Aorta (tissue), 5 donors: ENCODE data around the gene CCDC40. TPM values are rescaled to one million over a fixed set of nuclear protein-coding genes. Genes with fewer than 3 reads are reported as not detected.

ENCODE experiments used
- ATAC-seq: fragments of 200-7000 bp; cut with Tn5 transposase; one replicate; pipeline ENCODE4 v1.9.1; 2022; ENCODE audit warnings: moderate library complexity; ENCODE audit not compliant: low FRiP score
- DNase-seq, 2 donors: peaks; one replicate each; pipeline ENCODE4 v3.0.0-alpha.2; 2020
- H3K27ac ChIP-seq, 2 donors: one replicate each; pipeline ENCODE4 v1.5.1; 2013; ENCODE audit warnings: low read length in 2 of 2, mild to moderate bottlenecking in 2 of 2, moderate library complexity in 2 of 2, control low read depth in 1 of 2, inconsistent platforms in 1 of 2, low read depth in 1 of 2
- H3K27me3 ChIP-seq, 2 donors: one replicate each; pipeline ENCODE4 v1.6.1; 2013; ENCODE audit warnings: control low read depth in 1 of 2, low read length in 1 of 2, mild to moderate bottlenecking in 1 of 2, moderate library complexity in 1 of 2; ENCODE audit not compliant: insufficient read depth in 2 of 2, control insufficient read depth in 1 of 2
- H3K36me3 ChIP-seq, 2 donors: one replicate each; pipeline ENCODE4 v1.6.1; 2013; ENCODE audit warnings: control low read depth in 1 of 2, low read length in 1 of 2, mild to moderate bottlenecking in 1 of 2; ENCODE audit not compliant: insufficient read depth in 2 of 2, control insufficient read depth in 1 of 2
- H3K4me1 ChIP-seq, 2 donors: one replicate each; pipeline ENCODE4 v1.6.1; 2013; ENCODE audit warnings: low read length in 2 of 2, control low read depth in 1 of 2, mild to moderate bottlenecking in 1 of 2, moderate library complexity in 1 of 2; ENCODE audit not compliant: insufficient read depth in 2 of 2, control insufficient read depth in 1 of 2
- H3K4me3 ChIP-seq, 2 donors: one replicate each; pipeline ENCODE4 v1.5.1; 2013; ENCODE audit warnings: low read length in 2 of 2, control low read depth in 1 of 2, mild to moderate bottlenecking in 1 of 2
- H3K9me3 ChIP-seq: one replicate; pipeline ENCODE4 v1.6.1; 2013; ENCODE audit warnings: mild to moderate bottlenecking, low read length; ENCODE audit not compliant: control insufficient read depth
- WGBS, 2 donors: extraction: QIAGEN DNeasy Blood & Tissue Kit; methylation state at CpG; one replicate each; pipeline ENCODE4 v1.1.7; 2013; 5-methylcytosine and 5-hydroxymethylcytosine counted together
- intact Hi-C, 2 donors: fragments of 100-400 bp; cut with DNase I; formaldehyde crosslinking; loops; one replicate each; pipeline versions ENCODE4 v1.14.2 to v1.15.0; 2022
- polyA plus RNA-seq, 2 donors: library from polyadenylated mRNA; stranded (reverse); fragments of 200-250 nt; gene quantifications; one replicate each; pipeline ENCODE4 v1.2.3, GENCODE V29; 2013
- total RNA-seq, 2 donors: library from RNA; stranded (reverse); fragmentation: NEBNext Ultra II Directional; extraction: Animal tissue kit (Norgen Biotek cat#: 25700); gene quantifications; one replicate each; pipeline ENCODE4 v1.2.1, GENCODE V29; 2021
- donor health status: healthy with polysubstance abuse.
- donor health status: Bipolar disorder and iron deficiency.
- donor health status: DM: no; HTN: no; CAD: no.
- donor health status: DM: no; HTN: no; CAD: no.
- donor health status: DM: yes; HTN: yes; CAD: no.

Gene CCDC40
- total and polyA plus RNA-seq, 4 donors = 2.6 to 11.3 (median 5.1) TPM

DNA sequence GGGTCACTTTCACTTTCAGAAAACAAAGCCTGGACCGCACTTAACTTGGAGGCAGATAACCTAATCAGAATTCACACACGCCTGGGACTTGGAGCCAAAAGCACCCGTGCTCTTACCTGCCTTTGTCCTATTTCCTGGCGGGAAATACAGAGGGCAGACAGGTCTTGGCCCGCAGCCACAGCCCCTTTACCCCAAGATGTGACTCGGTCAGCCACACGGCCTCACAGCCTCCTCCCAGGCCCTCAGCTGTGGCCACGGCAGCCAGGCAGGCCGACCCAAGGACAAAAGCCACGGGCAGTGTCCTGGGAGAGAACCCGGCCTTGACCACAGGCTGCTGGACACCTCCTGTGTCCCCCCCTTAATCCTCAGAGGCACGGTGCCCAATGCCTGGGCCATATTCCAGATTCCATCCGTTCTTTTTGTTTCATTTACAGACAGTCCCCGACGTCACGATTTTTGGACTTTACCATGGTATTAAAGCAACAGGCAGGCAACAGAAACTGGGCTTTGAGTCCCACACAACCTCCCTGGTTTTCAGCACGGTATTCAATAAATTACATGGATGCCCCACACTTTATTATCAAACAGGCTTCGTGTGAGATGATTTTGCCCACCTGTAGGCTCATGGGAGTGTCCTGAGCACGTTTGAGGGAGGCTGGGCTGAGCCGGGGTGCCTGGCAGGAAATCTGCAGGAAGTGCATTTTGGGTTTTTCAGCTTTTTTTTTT lies 34.8 kb downstream of the CCDC40 start:
- intact Hi-C loops = loop anchor here in 1 of 2 donors (2.0 kb wide), 1 partner anchor 34 kb away; the partner anchor contains the start of gene CCDC40
- ATAC-seq = peak; percentile 79

GRCh38 chr17:80072410-80072809 lies 36.0 kb downstream of the CCDC40 start:
- no peaks in the 10 kb centered on the region for H3K4me1 ChIP-seq
- no peaks in the 10 kb centered on the region for H3K36me3 ChIP-seq
- no peak for DNase-seq
- no peak overlapping the region for H3K4me3 ChIP-seq
- no peaks in the 10 kb centered on the region for H3K27me3 ChIP-seq
- H3K27ac ChIP-seq = no peak overlapping the region
- ATAC-seq = no peak
- intact Hi-C loops = no loop called here
- no peaks in the 10 kb centered on the region for H3K9me3 ChIP-seq
- WGBS, 2 donors = 94 to 95% methylated on average over 6 of the region's 6 CpGs

More for the DNA sequence above, 34.8 kb downstream of the CCDC40 start:
- Histone ChIP-seq H3K27ac (peak overlapping the region in 1 of 2 donors; percentile 55), H3K36me3 (no peaks in the 10 kb centered on the region), H3K4me1 (no peaks in the 10 kb centered on the region), H3K9me3 (no peaks in the 10 kb centered on the region), H3K4me3 (peak overlapping the region; percentile 14 to 36), H3K27me3 (no peaks in the 10 kb centered on the region)
- 3% methylated on average over 18 to 20 of the region's 20 CpGs for WGBS, 2 donors
- peak; percentile 68 to 86 for DNase-seq

DNA sequence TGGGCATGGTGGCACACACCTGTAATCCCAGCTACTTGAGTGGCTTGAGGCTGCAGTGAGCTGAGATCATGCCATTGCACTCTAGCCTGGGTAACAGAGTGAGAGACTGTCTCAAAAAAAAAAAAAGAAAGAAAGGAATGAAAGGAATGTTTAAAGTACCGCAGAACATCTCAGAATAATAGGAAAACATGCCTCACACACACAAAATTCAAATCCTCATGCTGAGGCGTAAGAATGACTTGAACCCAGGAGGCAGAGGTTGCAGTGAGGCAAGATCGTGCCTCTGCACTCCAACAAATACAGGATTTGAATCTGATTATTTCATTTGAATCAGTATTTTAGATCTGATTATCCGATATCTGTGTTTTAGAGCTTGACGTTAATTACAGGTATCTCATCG lies 43.6 kb downstream of the CCDC40 start:
- 78 to 85% methylated on average over 6 of the region's 6 CpGs for WGBS, 2 donors
- H3K27me3 ChIP-seq = no peaks in the 10 kb centered on the region
- no peak overlapping the region for H3K27ac ChIP-seq
- DNase-seq (no peak), ATAC-seq (no peak)
- no peaks in the 10 kb centered on the region for H3K4me1 ChIP-seq
- no peaks in the 10 kb centered on the region for H3K9me3 ChIP-seq
- no peaks in the 10 kb centered on the region for H3K36me3 ChIP-seq
- no peak overlapping the region for H3K4me3 ChIP-seq
- intact Hi-C loops = loop anchor here (5.0 to 10.0 kb wide), 2 partner anchors 73 to 75 kb away; no protein-coding TSS in a partner anchor

- 95 to 96% methylated on average over 14 of the region's 14 CpGs for WGBS, 2 donors
- intact Hi-C loops = loop anchor here (5.0 to 10.0 kb wide), 2 partner anchors 74 to 77 kb away; no protein-coding TSS in a partner anchor
These were observed 45.2 kb downstream of the CCDC40 start for GRCh38 chr17:80081596-80081995.

DNA sequence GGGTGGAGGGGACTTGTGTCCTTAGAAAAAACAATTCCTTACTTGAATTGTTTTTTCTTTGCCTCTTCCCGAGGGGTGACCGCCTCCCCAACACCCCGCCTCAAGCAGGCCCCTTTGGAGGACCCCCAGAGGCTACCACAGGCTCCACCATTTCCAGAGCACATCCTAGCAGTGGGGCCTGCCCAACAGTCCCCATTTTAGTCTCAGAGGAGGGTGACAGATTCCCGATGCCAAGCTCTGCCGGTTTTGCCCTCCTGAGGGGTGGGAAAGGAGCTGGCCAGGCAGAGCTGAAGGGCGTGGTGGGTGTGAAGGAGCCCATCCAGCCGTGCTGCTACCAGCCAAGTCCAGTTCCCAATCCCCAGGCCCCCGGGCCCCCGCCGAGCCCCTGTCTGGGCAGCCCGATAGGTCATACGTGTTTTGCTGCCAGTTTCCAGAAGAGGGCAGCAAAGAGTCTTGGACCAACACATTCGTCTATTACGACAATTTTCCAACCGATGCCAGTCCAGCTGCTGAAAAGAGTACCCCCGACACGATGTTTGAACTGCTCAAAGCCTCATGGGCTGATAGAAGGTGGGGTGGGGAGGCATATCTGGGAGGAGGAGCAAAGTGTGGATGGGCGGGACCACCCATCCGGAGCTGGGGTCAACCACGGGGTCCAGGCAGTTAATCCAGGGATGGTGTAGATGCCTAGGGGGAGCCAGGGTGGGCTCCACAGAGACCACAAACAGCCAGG lies 46.1 kb downstream of the CCDC40 start:
- WGBS, 2 donors = 23 to 24% methylated on average over 20 of the region's 20 CpGs
- Histone ChIP-seq H3K36me3 (no peaks in the 10 kb centered on the region), H3K4me1 (no peaks in the 10 kb centered on the region), H3K27me3 (no peaks in the 10 kb centered on the region), H3K4me3 (no peak overlapping the region), H3K27ac (no peak overlapping the region), H3K9me3 (no peaks in the 10 kb centered on the region)
- intact Hi-C loops = loop anchor here (5.0 to 10.0 kb wide), 2 partner anchors 75 to 78 kb away; no protein-coding TSS in a partner anchor
- ATAC-seq (peak; percentile 77), DNase-seq (no peak)

More at GRCh38 chr17:80081596-80081995, 45.2 kb downstream of the CCDC40 start:
- Histone ChIP-seq H3K27ac (no peak overlapping the region), H3K4me1 (no peaks in the 10 kb centered on the region), H3K4me3 (no peak overlapping the region), H3K27me3 (no peaks in the 10 kb centered on the region), H3K9me3 (no peaks in the 10 kb centered on the region), H3K36me3 (no peaks in the 10 kb centered on the region)
- ATAC-seq (no peak), DNase-seq (no peak)

- DNase-seq (no peak), ATAC-seq (peak; percentile 12)
- no peak overlapping the region for H3K27ac ChIP-seq
- H3K9me3 ChIP-seq = no peaks in the 10 kb centered on the region
- 88% methylated on average over 12 to 13 of the region's 13 CpGs for WGBS, 2 donors
- no peaks in the 10 kb centered on the region for H3K36me3 ChIP-seq
- H3K27me3 ChIP-seq = no peaks in the 10 kb centered on the region
- H3K4me1 ChIP-seq = no peaks in the 10 kb centered on the region
- intact Hi-C loops = loop anchor here (5.0 to 10.0 kb wide), 2 partner anchors 76 to 78 kb away; no protein-coding TSS in a partner anchor
- H3K4me3 ChIP-seq = no peak overlapping the region
These were observed 46.8 kb downstream of the CCDC40 start for GRCh38 chr17:80083136-80083661.

DNA sequence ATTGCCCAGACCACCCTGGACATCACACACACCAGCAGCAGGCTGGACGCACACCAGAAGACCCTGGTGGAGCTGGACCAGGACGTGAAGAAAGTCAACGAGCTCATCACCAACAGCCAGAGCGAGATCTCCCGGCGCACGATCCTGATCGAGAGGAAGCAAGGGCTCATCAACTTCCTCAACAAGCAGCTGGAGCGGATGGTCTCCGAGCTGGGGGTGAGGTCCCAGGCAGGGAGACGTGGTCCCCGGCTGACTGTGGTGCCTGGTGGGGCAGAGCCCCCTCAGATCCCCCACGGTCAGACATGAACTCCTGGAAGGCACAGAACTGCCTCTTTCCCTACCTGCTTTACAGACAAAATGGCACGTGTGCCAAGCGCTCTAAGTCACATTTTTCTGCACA lies 48.3 kb downstream of the CCDC40 start:
- DNase-seq = no peak
- WGBS, 2 donors = 93% methylated on average over 15 of the region's 15 CpGs
- H3K36me3 ChIP-seq = no peaks in the 10 kb centered on the region
- no peak for ATAC-seq
- H3K4me1 ChIP-seq = no peaks in the 10 kb centered on the region
- intact Hi-C loops = loop anchor here (5.0 to 10.0 kb wide), 2 partner anchors 77 to 80 kb away; no protein-coding TSS in a partner anchor
- no peak overlapping the region for H3K27ac ChIP-seq
- H3K9me3 ChIP-seq = no peaks in the 10 kb centered on the region
- no peak overlapping the region for H3K4me3 ChIP-seq
- no peaks in the 10 kb centered on the region for H3K27me3 ChIP-seq

- ATAC-seq (no peak), DNase-seq (no peak)
- no peak overlapping the region for H3K4me3 ChIP-seq
- no peaks in the 10 kb centered on the region for H3K36me3 ChIP-seq
- H3K27me3 ChIP-seq = no peaks in the 10 kb centered on the region
- H3K9me3 ChIP-seq = no peaks in the 10 kb centered on the region
- no peaks in the 10 kb centered on the region for H3K4me1 ChIP-seq
- 88 to 91% methylated on average over 17 of the region's 17 CpGs for WGBS, 2 donors
- intact Hi-C loops = loop anchor here in 1 of 2 donors (10.0 kb wide), 1 partner anchor 81 kb away; no protein-coding TSS in a partner anchor
- H3K27ac ChIP-seq = no peak overlapping the region
These were observed 49.6 kb downstream of the CCDC40 start for GRCh38 chr17:80086081-80086480.
